Measurements from ENCODE around the gene DTNB.

DTNB gene

GRCh38 chr2:25454824-25455611, 218.4 kb downstream of the DTNB start:
- H3K27ac Mint-ChIP-seq, result no peak overlapping the region
- H3K4me3 Mint-ChIP-seq, result no peak overlapping the region
- H3K27me3 Mint-ChIP-seq, result no peaks in the 10 kb centered on the region
- DNase-seq (no peak), ATAC-seq (no peak)
- peaks cover 11% of the 10 kb centered on the region for H3K36me3 Mint-ChIP-seq (ENCODE audit: low read depth)
- peaks cover 31% of the 10 kb centered on the region for H3K4me1 Mint-ChIP-seq
- H3K9me3 Mint-ChIP-seq, result no peaks in the 10 kb centered on the region

- H3K9me3 Mint-ChIP-seq, result no peaks in the 10 kb centered on the region
- no peak overlapping the region for H3K4me3 Mint-ChIP-seq
- peaks cover 11% of the 10 kb centered on the region for H3K36me3 Mint-ChIP-seq (ENCODE audit: low read depth)
- H3K27ac Mint-ChIP-seq, result peak overlapping the region; percentile 84
- H3K4me1 Mint-ChIP-seq, result peaks cover 31% of the 10 kb centered on the region
- DNase-seq (peak; percentile 16), ATAC-seq (peak; percentile 98)
- H3K27me3 Mint-ChIP-seq, result no peaks in the 10 kb centered on the region
Measured at GRCh38 chr2:25453199-25453905, 220.0 kb downstream of the DTNB start.

GRCh38 chr2:25448808-25449207, 224.6 kb downstream of the DTNB start:
- H3K36me3 Mint-ChIP-seq (ENCODE audit: low read depth), result peaks cover 9% of the 10 kb centered on the region
- no peak overlapping the region for H3K4me3 Mint-ChIP-seq
- H3K27me3 Mint-ChIP-seq, result no peaks in the 10 kb centered on the region
- H3K27ac Mint-ChIP-seq, result no peak overlapping the region
- no peaks in the 10 kb centered on the region for H3K9me3 Mint-ChIP-seq
- ATAC-seq (no peak), DNase-seq (no peak)
- H3K4me1 Mint-ChIP-seq, result peaks cover 18% of the 10 kb centered on the region

- Mint-ChIP-seq H3K27me3 (no peaks in the 10 kb centered on the region), H3K4me1 (peaks cover under 1% of the 10 kb centered on the region), H3K27ac (no peak overlapping the region), H3K9me3 (no peaks in the 10 kb centered on the region), H3K36me3 (ENCODE audit: low read depth) (peaks cover 6% of the 10 kb centered on the region), H3K4me3 (no peak overlapping the region)
- ATAC-seq (no peak), DNase-seq (no peak)
Measured at GRCh38 chr2:25447018-25447417, 226.4 kb downstream of the DTNB start.

DNA sequence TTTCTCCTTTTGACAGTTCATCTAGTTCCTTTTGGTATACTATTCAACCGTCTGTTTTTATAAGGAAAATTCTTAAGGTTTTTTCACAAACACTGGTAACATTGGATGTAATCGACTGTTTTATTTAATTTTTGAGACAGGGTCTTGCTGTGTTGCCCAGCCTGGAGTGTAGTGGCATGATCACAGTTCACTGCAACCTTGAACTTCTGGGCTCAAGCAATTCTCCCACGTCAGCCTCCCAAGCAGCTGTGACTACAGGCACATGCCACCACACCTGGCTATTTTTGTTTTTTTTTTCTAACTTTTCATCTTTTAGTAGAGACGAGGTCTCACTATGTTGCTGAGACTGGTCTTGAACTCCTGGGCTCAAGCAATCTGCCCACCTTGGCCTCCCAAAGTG, 227.3 kb downstream of the DTNB start:
- Mint-ChIP-seq H3K36me3 (ENCODE audit: low read depth) (peaks cover 4% of the 10 kb centered on the region), H3K4me3 (no peak overlapping the region), H3K4me1 (no peaks in the 10 kb centered on the region), H3K27me3 (no peaks in the 10 kb centered on the region), H3K9me3 (no peaks in the 10 kb centered on the region), H3K27ac (no peak overlapping the region)
- ATAC-seq (no peak), DNase-seq (no peak)

- Mint-ChIP-seq H3K27me3 (no peaks in the 10 kb centered on the region), H3K9me3 (no peaks in the 10 kb centered on the region), H3K27ac (no peak overlapping the region), H3K4me3 (no peak overlapping the region), H3K36me3 (ENCODE audit: low read depth) (peaks cover 2% of the 10 kb centered on the region), H3K4me1 (no peaks in the 10 kb centered on the region)
- ATAC-seq (no peak), DNase-seq (no peak)
Measured at GRCh38 chr2:25445464-25445863, 227.9 kb downstream of the DTNB start.

DNA sequence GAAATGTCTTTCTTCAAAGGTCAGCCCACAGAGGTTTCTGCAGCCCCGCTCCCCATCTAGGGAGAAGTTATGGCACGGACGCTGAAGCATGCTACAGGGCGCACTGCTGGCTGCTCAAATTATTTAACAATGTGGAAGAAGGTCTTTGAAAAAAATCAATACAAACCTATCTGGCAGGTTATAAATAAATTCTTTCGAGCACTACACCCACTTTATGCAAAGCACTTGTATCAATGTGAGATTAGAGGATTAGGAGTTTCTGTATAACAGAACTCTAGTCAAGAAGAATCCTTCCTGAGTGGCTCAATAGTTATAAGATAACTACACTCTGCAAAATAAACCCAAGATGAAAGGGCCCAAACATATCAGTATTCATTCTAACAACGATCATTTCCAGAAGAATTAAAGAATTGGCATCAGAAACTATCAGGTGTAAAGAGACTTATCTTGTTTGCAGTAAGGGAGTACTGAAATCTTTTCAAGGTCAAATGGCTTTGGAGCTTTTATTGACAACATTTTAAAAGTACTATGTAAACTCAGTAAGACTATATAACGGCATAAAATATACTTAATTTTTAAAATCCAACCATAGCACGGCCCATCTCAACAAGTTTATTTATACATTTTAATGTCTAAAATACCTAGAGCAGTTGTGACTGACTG, 228.6 kb downstream of the DTNB start:
- DNase-seq, result no peak
- no peaks in the 10 kb centered on the region for H3K9me3 Mint-ChIP-seq
- no peak for ATAC-seq
- no peak overlapping the region for H3K4me3 Mint-ChIP-seq
- H3K4me1 Mint-ChIP-seq, result no peaks in the 10 kb centered on the region
- H3K36me3 Mint-ChIP-seq (ENCODE audit: low read depth), result no peaks in the 10 kb centered on the region
- no peak overlapping the region for H3K27ac Mint-ChIP-seq
- no peaks in the 10 kb centered on the region for H3K27me3 Mint-ChIP-seq

GRCh38 chr2:25443766-25444165, 229.6 kb downstream of the DTNB start:
- no peaks in the 10 kb centered on the region for H3K27me3 Mint-ChIP-seq
- peaks cover under 1% of the 10 kb centered on the region for H3K4me1 Mint-ChIP-seq
- DNase-seq (no peak), ATAC-seq (no peak)
- no peak overlapping the region for H3K4me3 Mint-ChIP-seq
- H3K36me3 Mint-ChIP-seq (ENCODE audit: low read depth), result peaks cover under 1% of the 10 kb centered on the region
- H3K9me3 Mint-ChIP-seq, result no peaks in the 10 kb centered on the region
- no peak overlapping the region for H3K27ac Mint-ChIP-seq

GRCh38 chr2:25441353-25441752, 232.0 kb downstream of the DTNB start:
- no peak overlapping the region for H3K4me3 Mint-ChIP-seq
- H3K27me3 Mint-ChIP-seq, result no peaks in the 10 kb centered on the region
- no peak overlapping the region for H3K27ac Mint-ChIP-seq
- no peak for ATAC-seq
- peaks cover 4% of the 10 kb centered on the region for H3K4me1 Mint-ChIP-seq
- H3K36me3 Mint-ChIP-seq (ENCODE audit: low read depth), result peaks cover 3% of the 10 kb centered on the region
- no peaks in the 10 kb centered on the region for H3K9me3 Mint-ChIP-seq
- DNase-seq, result no peak

- no peaks in the 10 kb centered on the region for H3K27me3 Mint-ChIP-seq
- peaks cover 9% of the 10 kb centered on the region for H3K36me3 Mint-ChIP-seq (ENCODE audit: low read depth)
- no peaks in the 10 kb centered on the region for H3K9me3 Mint-ChIP-seq
- H3K4me1 Mint-ChIP-seq, result peaks cover 4% of the 10 kb centered on the region
- ATAC-seq, result no peak
- H3K4me3 Mint-ChIP-seq, result no peak overlapping the region
- no peak overlapping the region for H3K27ac Mint-ChIP-seq
- DNase-seq, result no peak
Measured at GRCh38 chr2:25438793-25439192, 234.6 kb downstream of the DTNB start.

DNA sequence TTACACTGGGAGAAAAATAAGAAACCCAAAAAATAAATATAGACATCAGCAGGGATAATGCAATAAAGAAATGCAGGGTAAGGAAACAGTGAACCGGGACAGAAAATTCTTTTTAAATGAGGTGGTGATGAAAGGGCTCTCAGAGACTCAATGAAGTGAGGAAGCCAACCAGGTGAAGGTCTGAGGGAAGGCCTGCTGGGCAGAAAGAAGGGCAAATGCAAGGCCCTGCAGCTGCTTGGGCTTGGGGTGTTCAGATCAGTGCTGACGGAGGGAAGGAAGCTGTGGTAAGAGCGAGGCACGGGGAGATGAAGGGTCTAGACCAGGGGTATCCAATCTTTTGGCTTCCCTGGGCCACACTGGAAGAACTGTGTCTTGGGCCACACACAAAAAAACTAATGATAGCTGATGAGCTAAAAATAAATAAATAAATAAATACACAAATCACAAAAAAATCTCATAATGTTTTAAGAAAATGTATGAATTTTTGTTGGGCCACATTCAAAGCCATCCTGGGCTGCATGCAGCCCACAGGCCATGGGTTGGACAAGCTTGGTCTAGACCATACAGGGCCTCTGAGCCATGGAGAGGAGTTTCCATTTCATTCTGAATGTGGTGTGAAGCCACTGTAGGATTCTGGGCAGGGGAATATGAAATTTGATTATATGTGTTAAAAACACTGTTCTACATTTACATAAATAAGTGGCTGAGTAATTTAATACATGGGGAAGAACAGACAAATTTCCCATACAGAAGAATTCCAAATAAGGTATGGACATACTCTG, 235.3 kb downstream of the DTNB start:
- no peak for DNase-seq
- Mint-ChIP-seq H3K27ac (no peak overlapping the region), H3K27me3 (no peaks in the 10 kb centered on the region), H3K9me3 (no peaks in the 10 kb centered on the region), H3K36me3 (ENCODE audit: low read depth) (peaks cover 9% of the 10 kb centered on the region), H3K4me1 (peaks cover 4% of the 10 kb centered on the region), H3K4me3 (no peak overlapping the region)
- ATAC-seq, result peak; percentile 68

DNA sequence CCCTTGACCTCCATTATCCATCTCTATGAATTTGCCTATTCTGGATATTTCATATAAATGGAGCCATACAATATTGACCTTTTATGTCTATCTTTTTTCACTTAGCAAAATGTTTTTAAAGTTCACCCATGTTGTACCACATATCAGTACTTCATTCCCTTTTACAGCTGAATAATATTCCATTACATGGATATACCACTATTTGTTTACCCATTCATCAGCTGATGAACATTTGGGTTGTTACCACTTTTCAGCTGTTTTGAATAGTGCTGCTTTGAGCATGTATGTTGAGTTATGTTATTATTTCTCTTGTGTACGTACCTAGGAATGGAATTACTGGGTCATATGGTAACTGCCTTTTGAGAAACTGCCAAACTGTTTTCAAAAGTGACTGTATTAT, 238.0 kb downstream of the DTNB start:
- Mint-ChIP-seq H3K27ac (no peak overlapping the region), H3K4me1 (peaks cover 4% of the 10 kb centered on the region), H3K36me3 (ENCODE audit: low read depth) (peaks cover 11% of the 10 kb centered on the region), H3K4me3 (no peak overlapping the region), H3K9me3 (no peaks in the 10 kb centered on the region), H3K27me3 (no peaks in the 10 kb centered on the region)
- ATAC-seq (no peak), DNase-seq (no peak)

DNA sequence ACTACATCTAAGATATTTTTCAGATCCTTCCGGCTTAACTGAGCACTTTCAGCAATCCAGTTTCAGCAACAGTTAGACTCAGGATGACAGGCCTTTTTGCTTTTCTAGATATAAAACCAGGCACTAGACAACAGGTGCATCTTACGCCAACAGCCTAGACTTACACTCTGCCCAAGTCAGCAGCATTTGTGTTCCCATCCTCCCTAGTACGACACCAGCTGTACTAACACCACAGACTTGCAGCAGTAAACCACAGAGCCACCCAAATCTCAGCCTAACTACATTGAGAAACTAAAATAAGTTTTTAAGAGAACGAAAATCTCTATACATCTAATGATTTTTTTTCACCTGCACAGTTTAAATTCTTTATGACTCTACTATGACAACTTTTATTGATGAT, 241.8 kb downstream of the DTNB start:
- Mint-ChIP-seq H3K4me3 (no peak overlapping the region), H3K27ac (no peak overlapping the region), H3K4me1 (no peaks in the 10 kb centered on the region), H3K9me3 (no peaks in the 10 kb centered on the region), H3K36me3 (ENCODE audit: low read depth) (peaks cover 9% of the 10 kb centered on the region), H3K27me3 (no peaks in the 10 kb centered on the region)
- DNase-seq (no peak), ATAC-seq (no peak)

GRCh38 chr2:25430556-25430955, 242.8 kb downstream of the DTNB start:
- no peaks in the 10 kb centered on the region for H3K27me3 Mint-ChIP-seq
- ATAC-seq (no peak), DNase-seq (no peak)
- no peaks in the 10 kb centered on the region for H3K9me3 Mint-ChIP-seq
- no peaks in the 10 kb centered on the region for H3K4me1 Mint-ChIP-seq
- no peak overlapping the region for H3K27ac Mint-ChIP-seq
- no peak overlapping the region for H3K4me3 Mint-ChIP-seq
- peaks cover 5% of the 10 kb centered on the region for H3K36me3 Mint-ChIP-seq (ENCODE audit: low read depth)

Data from activated naive CD8-positive, alpha-beta T cell treated with anti-CD3 and anti-CD28 coated beads, Interleukin-2, amount 50 U/mL, for 24 hours (primary cell).